ENCODE data around the gene NTM.

GRCh38 chr11:131666617-131667016, 296.2 kb downstream of the NTM start:
- TF ChIP-seq EZH2phosphoT487 (IDR thresholded peaks at IDR 0.05; ENCODE audit: insufficient read depth, low read depth) (no peak), EZH2 (IDR thresholded peaks at IDR 0.05; ENCODE audit: insufficient read depth, poor library complexity, severe bottlenecking) (no peak)

All from GM23248 (cell line).